ENCODE measurements around the gene SERPINB3. TPM values are rescaled to one million over a fixed set of nuclear protein-coding genes. Genes with fewer than 3 reads are reported as not detected.

SERPINB3 gene
- total and polyA plus RNA-seq, 11 donors, result 0.07 to 0.16 TPM; not detected in 9

DNA sequence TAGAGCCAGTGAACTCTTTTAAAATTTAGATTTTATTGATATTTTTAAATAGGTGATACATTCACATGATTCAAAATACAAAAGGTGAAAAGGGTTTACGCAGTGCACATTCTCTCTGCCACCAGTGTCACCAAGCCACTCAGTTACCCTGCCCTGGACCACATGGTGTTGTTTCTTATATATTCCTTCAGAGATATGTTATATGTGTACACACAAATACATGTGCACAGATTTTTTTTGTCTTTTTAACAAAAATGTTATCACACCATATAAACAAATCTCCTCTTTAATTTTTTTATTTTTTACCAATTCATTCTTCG, 43.8 kb downstream of the SERPINB3 start:
- ATAC-seq (no peak), DNase-seq (no peak)
- H3K9me3 ChIP-seq, result peaks cover 0 to 25% (median 1%) of the 10 kb centered on the region in 12 donors
- 91 to 95% (median 94%) methylated on average over 2 of the region's 2 CpGs for WGBS, 4 donors
- no peak overlapping the region for H3K27ac ChIP-seq
- intact Hi-C loops (cut with DNase I), result no loop called here
- no peaks in the 10 kb centered on the region for H3K36me3 ChIP-seq
- H3K4me3 ChIP-seq, result no peak overlapping the region
- no peak for TF ChIP-seq POLR2A (IDR thresholded peaks at IDR 0.05)
- TF ChIP-seq, protein P1, sequence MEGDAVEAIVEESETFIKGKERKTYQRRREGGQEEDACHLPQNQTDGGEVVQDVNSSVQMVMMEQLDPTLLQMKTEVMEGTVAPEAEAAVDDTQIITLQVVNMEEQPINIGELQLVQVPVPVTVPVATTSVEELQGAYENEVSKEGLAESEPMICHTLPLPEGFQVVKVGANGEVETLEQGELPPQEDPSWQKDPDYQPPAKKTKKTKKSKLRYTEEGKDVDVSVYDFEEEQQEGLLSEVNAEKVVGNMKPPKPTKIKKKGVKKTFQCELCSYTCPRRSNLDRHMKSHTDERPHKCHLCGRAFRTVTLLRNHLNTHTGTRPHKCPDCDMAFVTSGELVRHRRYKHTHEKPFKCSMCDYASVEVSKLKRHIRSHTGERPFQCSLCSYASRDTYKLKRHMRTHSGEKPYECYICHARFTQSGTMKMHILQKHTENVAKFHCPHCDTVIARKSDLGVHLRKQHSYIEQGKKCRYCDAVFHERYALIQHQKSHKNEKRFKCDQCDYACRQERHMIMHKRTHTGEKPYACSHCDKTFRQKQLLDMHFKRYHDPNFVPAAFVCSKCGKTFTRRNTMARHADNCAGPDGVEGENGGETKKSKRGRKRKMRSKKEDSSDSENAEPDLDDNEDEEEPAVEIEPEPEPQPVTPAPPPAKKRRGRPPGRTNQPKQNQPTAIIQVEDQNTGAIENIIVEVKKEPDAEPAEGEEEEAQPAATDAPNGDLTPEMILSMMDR (IDR thresholded peaks at IDR 0.05), result no peak
- no peaks in the 10 kb centered on the region for H3K27me3 ChIP-seq
- H3K4me1 ChIP-seq, result no peaks in the 10 kb centered on the region

GRCh38 chr18:63617049-63617914, 44.4 kb downstream of the SERPINB3 start:
- no peaks in the 10 kb centered on the region for H3K4me1 ChIP-seq
- ATAC-seq (no peak), DNase-seq (no peak)
- intact Hi-C loops (cut with DNase I), result no loop called here
- H3K27ac ChIP-seq, result no peak overlapping the region
- no peaks in the 10 kb centered on the region for H3K27me3 ChIP-seq
- peaks cover 0 to 25% (median 1%) of the 10 kb centered on the region in 12 donors for H3K9me3 ChIP-seq
- H3K36me3 ChIP-seq, result no peaks in the 10 kb centered on the region
- TF ChIP-seq POLR2A (IDR thresholded peaks at IDR 0.05), result no peak
- TF ChIP-seq, protein P1 (IDR thresholded peaks at IDR 0.05), result no peak
- no peak overlapping the region for H3K4me3 ChIP-seq
- WGBS, 4 donors, result 10 to 33% (median 30%) methylated on average over 3 of the region's 3 CpGs

- H3K9me3 ChIP-seq, result no peaks in the 10 kb centered on the region
- H3K4me3 ChIP-seq, result no peak overlapping the region
- no peak for ATAC-seq
- no peak for TF ChIP-seq POLR2A (IDR thresholded peaks at IDR 0.05)
- TF ChIP-seq, protein P1 (IDR thresholded peaks at IDR 0.05), result no peak
- intact Hi-C loops (cut with DNase I), result no loop called here
- DNase-seq, result no peak
- H3K27ac ChIP-seq, result no peak overlapping the region
- no peaks in the 10 kb centered on the region for H3K27me3 ChIP-seq
- H3K36me3 ChIP-seq, result no peaks in the 10 kb centered on the region
- no peaks in the 10 kb centered on the region for H3K4me1 ChIP-seq
- 67 to 87% (median 82%) methylated on average over 4 of the region's 4 CpGs for WGBS, 4 donors
Observed at GRCh38 chr18:63613420-63613819, 48.3 kb downstream of the SERPINB3 start.

- Histone ChIP-seq H3K4me1 (no peaks in the 10 kb centered on the region), H3K36me3 (no peaks in the 10 kb centered on the region), H3K4me3 (no peak overlapping the region), H3K9me3 (no peaks in the 10 kb centered on the region), H3K27me3 (peaks cover 0 to 3% (median 0%) of the 10 kb centered on the region in 9 donors), H3K27ac (no peak overlapping the region)
- no peak for DNase-seq
- intact Hi-C loops (cut with DNase I), result no loop called here
- TF ChIP-seq POLR2A (IDR thresholded peaks at IDR 0.05), result no peak
- TF ChIP-seq, protein P1 (IDR thresholded peaks at IDR 0.05), result no peak
- WGBS, 4 donors, result 83 to 85% (median 84%) methylated on average over 3 of the region's 3 CpGs
- ATAC-seq, result no peak
Observed at GRCh38 chr18:63606526-63606925, 55.2 kb downstream of the SERPINB3 start.

Other genes with a start within 250 kb of the SERPINB3 start
- 10 to 100 TPM; 13.5 to 40.0 (median 19.9) TPM for gene VPS4B, start 239.4 kb downstream of the SERPINB3 start, total RNA-seq
- gene VPS4B, start 239.4 kb downstream of the SERPINB3 start, polyA plus RNA-seq, result 10 to 100 TPM in 1 of 2 donors, 1 to 10 TPM in 1; 4.2 to 13.1 TPM
- not detected for gene SERPINB5, start 184.9 kb downstream of the SERPINB3 start, total RNA-seq
- gene SERPINB5, start 184.9 kb downstream of the SERPINB3 start, polyA plus RNA-seq, result not detected
- gene SERPINB12, start 119.5 kb downstream of the SERPINB3 start, total RNA-seq, result not detected
- gene SERPINB12, start 119.5 kb downstream of the SERPINB3 start, polyA plus RNA-seq, result not detected
- gene SERPINB13, start 74.5 kb downstream of the SERPINB3 start, total RNA-seq, result not detected
- not detected for gene SERPINB13, start 74.5 kb downstream of the SERPINB3 start, polyA plus RNA-seq
- gene SERPINB4, start 17.6 kb downstream of the SERPINB3 start, total RNA-seq, result not detected
- gene SERPINB4, start 17.6 kb downstream of the SERPINB3 start, polyA plus RNA-seq, result under 1 TPM in 1 of 2 donors, not detected in 1; 0.85 TPM
- gene SERPINB11, start 41.1 kb upstream of the SERPINB3 start, total RNA-seq, result not detected
- not detected for gene SERPINB11, start 41.1 kb upstream of the SERPINB3 start, polyA plus RNA-seq
- gene SERPINB7, start 113.5 kb upstream of the SERPINB3 start, total RNA-seq, result 1 to 10 TPM in 1 of 9 donors, not detected in 8; 1.4 TPM
- not detected for gene SERPINB7, start 113.5 kb upstream of the SERPINB3 start, polyA plus RNA-seq
- 1 to 10 TPM in 1 of 9 donors, under 1 TPM in 3, not detected in 5; 0.27 to 1.2 (median 0.58) TPM for gene SERPINB2, start 225.8 kb upstream of the SERPINB3 start, total RNA-seq
- gene SERPINB2, start 225.8 kb upstream of the SERPINB3 start, polyA plus RNA-seq, result under 1 TPM in 1 of 2 donors, not detected in 1; 0.10 TPM
- under 1 TPM in 1 of 9 donors, not detected in 8; 0.20 TPM for gene SERPINB10, start 246.1 kb upstream of the SERPINB3 start, total RNA-seq
- not detected for gene SERPINB10, start 246.1 kb upstream of the SERPINB3 start, polyA plus RNA-seq